Loucy (cell line): Measurements from ENCODE around the gene DIDO1.
"Not testable (repeated sequence)": the region's sequence is repeated elsewhere in the genome, so short reads cannot be mapped to it uniquely, and the experiment has no call there.

Experiments used
- CTCF ChIP-seq: fragments of 200-600 bp; sonication (generic); conservative IDR thresholded peaks from 2 replicates; pipeline ENCODE4 v1.5.1; 2014; ENCODE audit warnings: mild to moderate bottlenecking, antibody characterized with exemption, low read length
- EZH2phosphoT487 ChIP-seq: fragments of 200-600 bp; IDR thresholded peaks from 2 replicates; pipeline ENCODE4 v1.6.1; 2018; ENCODE audit warnings: antibody characterized with exemption, mild to moderate bottlenecking, moderate library complexity, borderline replicate concordance

GRCh38 chr20:62853304-62853703, 73.0 kb downstream of the DIDO1 start:
- TF ChIP-seq CTCF, EZH2phosphoT487: not testable (repeated sequence)
